H1 (cell line): ENCODE data around the gene SMARCA2. TPM values are rescaled to one million over a fixed set of nuclear protein-coding genes. Genes with fewer than 3 reads are reported as not detected.

Experiments used
- CTCF ChIA-PET: fragments of 300-600 bp; sonication (Branson Sonifier 250); formaldehyde crosslinking; loops from one replicate; lab custom pipeline; 2021; ENCODE audit not compliant: partially characterized antibody; lab: Charles Lee
- POLR2A ChIA-PET: fragments of 300-600 bp; sonication (Branson Sonifier 250); formaldehyde crosslinking; loops from one replicate; lab custom pipeline; 2021; ENCODE audit warnings: inconsistent platforms; ENCODE audit not compliant: partially characterized antibody; lab: Charles Lee
- DNase-seq, 2 experiments: peaks; one replicate each; pipeline versions ENCODE4 v3.0.0 to v3.0.0-alpha.2; 2010 to 2022; ENCODE audit warnings: low spot score in 2 of 2, low read depth in 1 of 2, mixed read lengths in 1 of 2
- FAIRE-seq: peaks from 2 replicates; lab custom pipeline; 2011; peaks lifted over from hg19 to GRCh38; lab: Jason Lieb, UNC
- H2AFZ ChIP-seq: 2 replicates; pipeline ENCODE4 v1.8.1; 2012; ENCODE audit warnings: low read length, inconsistent platforms
- H2AK5ac ChIP-seq: 2 replicates; pipeline ENCODE4 v1.6.1; 2013; ENCODE audit warnings: low read depth, low read length
- H2BK120ac ChIP-seq: replicated peaks from 2 replicates; pipeline ENCODE3; 2013; ENCODE audit warnings: low read depth, low read length, inconsistent platforms
- H2BK12ac ChIP-seq: 2 replicates; pipeline ENCODE4 v1.6.1; 2013; ENCODE audit warnings: low read depth, low read length
- H2BK15ac ChIP-seq: 2 replicates; pipeline ENCODE4 v1.6.1; 2013; ENCODE audit warnings: low read length
- H2BK20ac ChIP-seq: 2 replicates; pipeline ENCODE4 v1.6.1; 2013; ENCODE audit warnings: low read length
- H2BK5ac ChIP-seq: 2 replicates; pipeline ENCODE4 v1.6.1; 2013; ENCODE audit warnings: low read depth, low read length
- H3K14ac ChIP-seq: 2 replicates; pipeline ENCODE4 v1.6.1; 2013; ENCODE audit warnings: inconsistent platforms; ENCODE audit not compliant: insufficient read length
- H3K18ac ChIP-seq: 2 replicates; pipeline ENCODE4 v1.6.1; 2013; ENCODE audit warnings: low read length; ENCODE audit errors: extremely low read depth
- H3K23ac ChIP-seq: 2 replicates; pipeline ENCODE4 v1.6.1; 2013; ENCODE audit warnings: inconsistent platforms; ENCODE audit not compliant: insufficient read length
- H3K23me2 ChIP-seq: 2 replicates; pipeline ENCODE4 v1.6.1; 2013; ENCODE audit warnings: low read depth, low read length
- H3K27ac ChIP-seq: 2 replicates; pipeline ENCODE4 v1.6.1; 2011; ENCODE audit warnings: low read depth, low read length, inconsistent platforms
- H3K27me3 ChIP-seq, 4 experiments: replicated peaks in 1 of 4; 1 replicate in 1 of 4; 2 replicates in 3 of 4; pipeline versions ENCODE4 v1.6.1 to v1.8.1; 2011 to 2013; ENCODE audit warnings: low read length in 3 of 4, mild to moderate bottlenecking in 3 of 4, inconsistent platforms in 2 of 4, mixed read lengths in 2 of 4, moderate library complexity in 1 of 4; ENCODE audit not compliant: control insufficient read depth in 3 of 4, insufficient read depth in 3 of 4; ENCODE audit errors: extremely low read depth in 1 of 4
- H3K36me3 ChIP-seq, 4 experiments: 2 replicates each; pipeline versions ENCODE4 v1.6.1 to v1.8.1; 2011 to 2013; ENCODE audit warnings: mild to moderate bottlenecking in 4 of 4, low read length in 3 of 4, moderate library complexity in 2 of 4, control low read depth in 1 of 4, inconsistent platforms in 1 of 4; ENCODE audit not compliant: insufficient read depth in 4 of 4, control insufficient read depth in 2 of 4
- H3K4ac ChIP-seq: replicated peaks from 2 replicates; pipeline ENCODE3; 2013; ENCODE audit warnings: low read length, low read depth, mixed read lengths, inconsistent platforms; ENCODE audit not compliant: insufficient read length
- H3K4me1 ChIP-seq, 4 experiments: replicated peaks in 1 of 4; 1 replicate in 1 of 4; 2 replicates in 3 of 4; pipeline versions ENCODE4 v1.6.1 to v1.8.1; 2011 to 2013; ENCODE audit warnings: low read length in 3 of 4, inconsistent platforms in 2 of 4, mixed read lengths in 1 of 4; ENCODE audit not compliant: insufficient read depth in 4 of 4, control insufficient read depth in 3 of 4
- H3K4me2 ChIP-seq, 2 experiments: 2 replicates each; pipeline versions ENCODE4 v1.6.1 to v1.8.1; 2011 to 2013; ENCODE audit warnings: low read depth in 2 of 2, low read length in 2 of 2, control low read depth in 1 of 2, inconsistent platforms in 1 of 2, mild to moderate bottlenecking in 1 of 2; ENCODE audit not compliant: insufficient read depth in 1 of 2
- H3K4me3 ChIP-seq, 4 experiments: fragments of 200-600, 300-600 bp in 1 of 4; sonication (generic), shearing (Covaris generic), sonication (Bioruptor Twin) in 1 of 4; 2 replicates each; pipeline versions ENCODE4 v1.5.1 to v1.8.1; 2011 to 2016; ENCODE audit warnings: low read length in 4 of 4, low read depth in 3 of 4, control low read depth in 2 of 4, inconsistent platforms in 2 of 4, mild to moderate bottlenecking in 2 of 4, mixed read lengths in 1 of 4, moderate library complexity in 1 of 4; ENCODE audit not compliant: insufficient read depth in 2 of 4; ENCODE audit errors: extremely low read depth in 1 of 4
- H3K56ac ChIP-seq: replicated peaks from 2 replicates; pipeline ENCODE3; 2013; ENCODE audit warnings: low read depth, mild to moderate bottlenecking, mixed read lengths, low read length, inconsistent platforms; ENCODE audit not compliant: insufficient read length
- H3K79me1 ChIP-seq: 2 replicates; pipeline ENCODE4 v1.6.1; 2013; ENCODE audit warnings: low read depth, low read length, control low read depth
- H3K79me2 ChIP-seq, 2 experiments: 2 replicates each; pipeline versions ENCODE4 v1.6.1 to v1.8.1; 2012 to 2013; ENCODE audit warnings: low read length in 2 of 2, mild to moderate bottlenecking in 2 of 2, inconsistent platforms in 1 of 2; ENCODE audit not compliant: insufficient read depth in 2 of 2, control insufficient read depth in 1 of 2
- H3K9ac ChIP-seq, 4 experiments: replicated peaks in 1 of 4; 1 replicate in 1 of 4; 2 replicates in 3 of 4; pipeline versions ENCODE4 v1.6.1 to v1.8.1; 2011 to 2013; ENCODE audit warnings: low read depth in 3 of 4, low read length in 3 of 4, control low read depth in 2 of 4, mild to moderate bottlenecking in 2 of 4, moderate library complexity in 2 of 4, inconsistent platforms in 1 of 4; ENCODE audit errors: extremely low read depth in 1 of 4
- H3K9me3 ChIP-seq, 2 experiments: 2 replicates each; pipeline versions ENCODE4 v1.6.1 to v1.8.1; 2012 to 2013; ENCODE audit warnings: mild to moderate bottlenecking in 2 of 2, moderate library complexity in 2 of 2, control low read depth in 1 of 2, inconsistent platforms in 1 of 2, low read depth in 1 of 2, low read length in 1 of 2, mixed read lengths in 1 of 2; ENCODE audit not compliant: insufficient read depth in 2 of 2
- H4K20me1 ChIP-seq, 2 experiments: replicated peaks in 1 of 2; 2 replicates each; pipeline versions ENCODE3 to v1.8.1; 2011 to 2013; ENCODE audit warnings: inconsistent platforms in 2 of 2, low read length in 2 of 2, mild to moderate bottlenecking in 1 of 2; ENCODE audit not compliant: insufficient read depth in 2 of 2, control insufficient read depth in 1 of 2
- H4K5ac ChIP-seq: 2 replicates; pipeline ENCODE4 v1.6.1; 2013; ENCODE audit warnings: low read length, low read depth, mixed read lengths, inconsistent platforms; ENCODE audit not compliant: insufficient read length
- H4K8ac ChIP-seq: 2 replicates; pipeline ENCODE4 v1.8.0; 2013; ENCODE audit warnings: mild to moderate bottlenecking, moderate library complexity, low read length, inconsistent platforms; ENCODE audit not compliant: insufficient read depth; ENCODE audit errors: extremely low read depth
- H4K91ac ChIP-seq: replicated peaks from 2 replicates; pipeline ENCODE3; 2013; ENCODE audit warnings: low read length, mixed read lengths, inconsistent platforms; ENCODE audit not compliant: insufficient read length
- CEBPB ChIP-seq: IDR thresholded peaks from 2 replicates; pipeline ENCODE4 v1.6.1; 2012; ENCODE audit warnings: low read depth, low read length
- CHD2 ChIP-seq: IDR thresholded peaks from 2 replicates; pipeline ENCODE4 v1.6.1; 2012; ENCODE audit warnings: low read length, improper control_type of control experiment
- RBBP5 ChIP-seq: IDR thresholded peaks from 2 replicates; pipeline ENCODE4 v1.7.1; 2012; ENCODE audit warnings: low read depth, mild to moderate bottlenecking, inconsistent platforms, low read length, moderate library complexity, borderline replicate concordance
- TAF1 ChIP-seq: IDR thresholded peaks from 2 replicates; pipeline ENCODE4 v1.6.1; 2011; ENCODE audit warnings: mild to moderate bottlenecking, low read depth, low read length
- WGBS, 2 experiments: shearing (Covaris generic) in 1 of 2; methylation state at CpG; one replicate each; pipeline versions ENCODE4 v1.1.6 to v1.1.7; 2013 to 2015; ENCODE audit warnings: low lambda C conversion rate in 2 of 2, mixed read lengths in 2 of 2, inconsistent platforms in 1 of 2, low coverage in 1 of 2, missing lambda C conversion rate in 1 of 2; ENCODE audit not compliant: insufficient replicate concordance in 2 of 2, insufficient coverage in 1 of 2, insufficient read length in 1 of 2; ENCODE audit errors: extremely low coverage in 1 of 2, missing lambda C conversion rate in 1 of 2; 5-methylcytosine and 5-hydroxymethylcytosine counted together
- polyA plus RNA-seq, 7 experiments: library from polyadenylated mRNA; depleted of rRNA in 3 of 7; stranded (reverse) in 5 of 7; unstranded in 2 of 7; fragments of >200 nt in 5 of 7; fragments of 200-250 nt in 2 of 7; gene quantifications; 1 replicate in 5 of 7; 2 replicates in 1 of 7; 4 replicates in 1 of 7; pipeline versions ENCODE4 v1.2.1 to v1.2.3, GENCODE V29; 2011 to 2013; ENCODE audit warnings: missing spikeins in 2 of 7, mixed read lengths in 2 of 7
- total RNA-seq: library from RNA; stranded (reverse); fragmentation: NEBNext Ultra II Directional; extraction: Animal tissue kit (Norgen Biotek cat#: 25700); gene quantifications from 2 replicates; pipeline ENCODE4 v1.2.1, GENCODE V29; 2021

SMARCA2 gene
- total and polyA plus RNA-seq, 2 of the 8 experiments (the other 6 are each of a cell fraction or from before 2014, with no cell fraction given), result 6.3 to 21.7 TPM

DNA sequence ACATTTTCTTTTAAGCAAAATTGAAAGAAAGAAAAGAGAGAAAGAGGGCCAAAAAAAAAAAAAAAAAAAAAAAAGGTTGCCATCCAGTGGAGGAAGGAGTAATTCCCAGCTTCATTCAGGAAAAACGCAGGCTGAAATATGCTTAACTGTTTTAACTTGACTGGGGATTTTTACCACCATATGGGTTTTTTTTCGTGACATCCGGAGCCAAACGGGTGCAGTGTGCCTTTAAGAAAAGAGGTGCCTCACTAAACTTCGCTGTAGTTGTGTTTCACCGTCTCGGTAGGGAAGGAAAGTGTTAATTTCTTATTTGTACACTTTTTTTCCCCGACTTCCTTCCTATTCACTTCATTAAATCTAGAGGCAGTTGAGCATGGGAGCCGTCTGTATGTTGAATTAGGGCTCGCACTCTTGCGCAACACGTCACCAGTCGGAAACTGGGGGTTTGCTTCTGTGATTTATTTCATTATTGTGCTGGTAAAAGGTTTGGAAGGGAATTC lies 143.0 kb downstream of the SMARCA2 start:
- FAIRE-seq (no peak), DNase-seq (no peak)
- Histone ChIP-seq H2BK15ac (no peak overlapping the region), H2BK12ac (peak overlapping the region; percentile 93; the same call in 1 of the 2 replicates), H3K79me1 (no peaks in the 10 kb centered on the region), H2BK20ac (no peak overlapping the region), H3K4me1 (peaks cover 2 to 18% (median 16%) of the 10 kb centered on the region in 4 experiments), H3K18ac (peak overlapping the region; percentile 64; the same call in 1 of the 2 replicates), H3K14ac (no peak overlapping the region), H3K4me3 (peak overlapping the region; percentile 3 to 50 (median 18); a peak in 5 of 8 replicates), H3K27me3 (no peaks in the 10 kb centered on the region), H3K23ac (no peak overlapping the region), H2BK5ac (peak overlapping the region; percentile 93), H3K56ac (peak overlapping the region; percentile 92), H4K5ac (peak overlapping the region; percentile 78), H3K9me3 (no peaks in the 10 kb centered on the region), H3K36me3 (no peaks in the 10 kb centered on the region), H4K8ac (no peak overlapping the region), H2AK5ac (no peak overlapping the region), H3K4me2 (peak overlapping the region; percentile 50 to 67), H3K9ac (peak overlapping the region in 2 of 4 experiments; percentile 58 to 82; a peak in 4 of 7 replicates), H3K27ac (peak overlapping the region; percentile 63; the same call in 1 of the 2 replicates), H3K4ac (no peak overlapping the region), H2BK120ac (peak overlapping the region; percentile 75), H4K91ac (peak overlapping the region; percentile 90), H2AFZ (peak overlapping the region; percentile 67; the same call in 1 of the 2 replicates), H3K79me2 (no peaks in the 10 kb centered on the region), H4K20me1 (no peaks in the 10 kb centered on the region), H3K23me2 (no peaks in the 10 kb centered on the region)
- 1% methylated on average over 13 of the region's 13 CpGs; no CpG with 5 or more reads in 1 of the 2 experiments for WGBS, 2 experiments
- CTCF ChIA-PET, result interaction anchor here (0.6 to 1.9 kb wide), 5 partner anchors 11 to 534 kb away, joined by 3 to 6 read pairs (median 3); no protein-coding TSS in a partner anchor
- POLR2A ChIA-PET, result interaction anchor here (1.2 to 2.4 kb wide), 3 partner anchors 23 to 296 kb away, joined by 4 to 6 read pairs (median 5); no protein-coding TSS in a partner anchor
- 0 out of 2 replicates have a peak, but pooled peaks have one; percentile 48 for TF ChIP-seq RBBP5
- 0 out of 2 replicates have a peak, but pooled peaks have one; percentile 11 for TF ChIP-seq TAF1
- peak; percentile 100 for TF ChIP-seq CEBPB
- no peak for TF ChIP-seq CHD2
